Liver (tissue), 3 donors: ENCODE data around the gene TUBB2A.

Source experiments
- CTCF ChIP-seq: fragments of 150-350 bp; IDR thresholded peaks from 2 replicates; pipeline ENCODE4 v1.5.1; 2017; ENCODE audit warnings: improper control_type of control experiment, low read depth, low read length; ENCODE audit not compliant: missing input control
- EGR1 ChIP-seq, 2 donors: IDR thresholded peaks; 2 replicates each; pipeline ENCODE4 v1.6.1; 2016 to 2018; ENCODE audit warnings: antibody characterized with exemption in 2 of 2, low read depth in 2 of 2
- FOXA1 ChIP-seq: IDR thresholded peaks from 2 replicates; pipeline ENCODE4 v1.6.1; 2016; ENCODE audit warnings: antibody characterized with exemption
- GABPA ChIP-seq, 2 donors: IDR thresholded peaks in 1 of 2; conservative IDR thresholded peaks in 1 of 2; 2 replicates each; pipeline ENCODE4 v1.6.1; 2016; ENCODE audit warnings: antibody characterized with exemption in 2 of 2, mild to moderate bottlenecking in 1 of 2, moderate library complexity in 1 of 2
- JUND ChIP-seq, 2 donors: IDR thresholded peaks; 2 replicates each; pipeline ENCODE4 v1.6.1; 2016; ENCODE audit warnings: antibody characterized with exemption in 2 of 2
- MAX ChIP-seq: IDR thresholded peaks from 2 replicates; pipeline ENCODE4 v1.6.1; 2016; ENCODE audit warnings: antibody characterized with exemption
- NR2F2 ChIP-seq: IDR thresholded peaks from 2 replicates; pipeline ENCODE4 v1.6.1; 2016; ENCODE audit warnings: antibody characterized with exemption
- RAD21 ChIP-seq, 2 donors: IDR thresholded peaks; 2 replicates each; pipeline ENCODE4 v1.6.1; 2016; ENCODE audit warnings: antibody characterized with exemption in 2 of 2, mild to moderate bottlenecking in 2 of 2
- REST ChIP-seq: IDR thresholded peaks from 2 replicates; pipeline ENCODE4 v1.6.1; 2016; ENCODE audit warnings: antibody characterized with exemption, mild to moderate bottlenecking
- RXRA ChIP-seq, 2 donors: IDR thresholded peaks; 2 replicates each; pipeline ENCODE4 v1.6.1; 2017 to 2018; ENCODE audit warnings: antibody characterized with exemption in 2 of 2, mild to moderate bottlenecking in 1 of 2
- SP1 ChIP-seq: IDR thresholded peaks from 2 replicates; pipeline ENCODE4 v1.6.1; 2018; ENCODE audit warnings: antibody characterized with exemption, mild to moderate bottlenecking
- TAF1 ChIP-seq: conservative IDR thresholded peaks from 2 replicates; pipeline ENCODE4 v1.6.1; 2016; ENCODE audit warnings: antibody characterized with exemption, mild to moderate bottlenecking
- YY1 ChIP-seq: IDR thresholded peaks from 2 replicates; pipeline ENCODE4 v1.6.1; 2016; ENCODE audit warnings: antibody characterized with exemption, mild to moderate bottlenecking
- donor health status: healthy.
- donor health status: healthy.

GRCh38 chr6:3202999-3203696, 45.8 kb upstream of the TUBB2A start:
- TF ChIP-seq FOXA1 (no peak), YY1 (no peak), CTCF (no peak), TAF1 (no peak), SP1 (no peak), MAX (no peak), GABPA (IDR thresholded peaks at IDR 0.05 in 1 of 2, conservative IDR thresholded peaks at IDR 0.05 in 1 of 2) (no peak), EGR1 (IDR thresholded peaks at IDR 0.05; ENCODE audit: low read depth in 2 of 2) (no peak), RAD21 (IDR thresholded peaks at IDR 0.05) (no peak), RXRA (IDR thresholded peaks at IDR 0.05) (no peak), REST (no peak), NR2F2 (no peak), JUND (IDR thresholded peaks at IDR 0.05) (no peak)
